ENCODE measurements around the gene SMC1B. TPM values are rescaled to one million over a fixed set of nuclear protein-coding genes. Genes with fewer than 3 reads are reported as not detected.

The SMC1B gene
- total RNA-seq, 3 donors from 2014 or later (not counting 1 experiment from before 2014, with no cell fraction given), result 0.07 to 0.09 TPM; not detected in 1

DNA sequence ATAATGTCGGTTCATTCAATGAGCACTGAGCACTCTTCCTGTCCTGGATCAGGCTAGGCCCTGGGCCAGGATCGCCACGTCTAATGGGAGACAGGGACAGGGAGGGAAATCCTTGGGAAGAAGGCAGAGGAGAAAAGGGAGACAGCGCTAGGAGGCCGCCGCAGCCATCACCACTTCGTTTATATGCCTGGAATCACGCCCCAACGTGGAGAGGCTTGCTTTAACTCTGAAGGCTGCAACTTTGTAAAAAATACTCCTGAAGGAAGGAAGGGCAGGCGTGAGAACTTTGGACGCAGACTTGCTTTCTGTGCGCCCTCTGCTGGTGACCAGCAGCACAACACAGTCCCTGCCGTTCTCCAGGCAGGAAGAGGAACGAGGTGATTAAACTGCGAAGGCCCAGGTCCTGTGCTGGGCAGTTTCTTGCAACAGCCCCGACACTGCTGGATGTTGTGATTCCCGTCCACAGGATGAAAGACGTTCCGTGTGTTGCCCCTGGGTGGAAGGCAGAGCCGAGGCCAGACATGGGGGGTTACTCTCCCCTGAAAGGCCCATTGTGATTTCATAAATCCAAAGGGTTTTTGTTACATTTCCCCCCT is 22.2 kb upstream of the SMC1B start:
- H3K27ac Mint-ChIP-seq, result no peak overlapping the region
- intact Hi-C loops (cut with micrococcal nuclease), result loop anchor here (1.0 kb wide), 1 partner anchor 166 kb away; no protein-coding TSS in a partner anchor
- H3K9me3 Mint-ChIP-seq, result no peaks in the 10 kb centered on the region
- H3K4me1 ChIP-seq (ENCODE audit: control insufficient read depth, insufficient read depth, low read length), result peaks cover 8% of the 10 kb centered on the region
- H3K4me3 Mint-ChIP-seq, result no peak overlapping the region
- no peaks in the 10 kb centered on the region for H3K9me3 ChIP-seq (ENCODE audit: control insufficient read depth, insufficient read depth, low read length)
- H3K36me3 Mint-ChIP-seq, result no peaks in the 10 kb centered on the region
- no peak overlapping the region for H3K4me3 ChIP-seq (ENCODE audit: low read length)
- H3K27me3 Mint-ChIP-seq (ENCODE audit: low read depth in 2 of 2), result peaks cover 3% of the 10 kb centered on the region in 2 donors
- H3K27ac ChIP-seq (ENCODE audit: low read length), result no peak overlapping the region
- ATAC-seq (peak; percentile 84 to 96 (median 96)), DNase-seq (peak; percentile 75 to 91)
- H3K27me3 ChIP-seq (ENCODE audit: control insufficient read depth, insufficient read depth, low read length), result no peaks in the 10 kb centered on the region
- peaks cover 0 to 9% of the 10 kb centered on the region in 2 donors for H3K4me1 Mint-ChIP-seq
- no peaks in the 10 kb centered on the region for H3K36me3 ChIP-seq (ENCODE audit: control insufficient read depth, insufficient read depth, low read length)
- WGBS (ENCODE audit: insufficient coverage), result 14% methylated on average over 20 of the region's 20 CpGs
- TF ChIP-seq, protein P1, sequence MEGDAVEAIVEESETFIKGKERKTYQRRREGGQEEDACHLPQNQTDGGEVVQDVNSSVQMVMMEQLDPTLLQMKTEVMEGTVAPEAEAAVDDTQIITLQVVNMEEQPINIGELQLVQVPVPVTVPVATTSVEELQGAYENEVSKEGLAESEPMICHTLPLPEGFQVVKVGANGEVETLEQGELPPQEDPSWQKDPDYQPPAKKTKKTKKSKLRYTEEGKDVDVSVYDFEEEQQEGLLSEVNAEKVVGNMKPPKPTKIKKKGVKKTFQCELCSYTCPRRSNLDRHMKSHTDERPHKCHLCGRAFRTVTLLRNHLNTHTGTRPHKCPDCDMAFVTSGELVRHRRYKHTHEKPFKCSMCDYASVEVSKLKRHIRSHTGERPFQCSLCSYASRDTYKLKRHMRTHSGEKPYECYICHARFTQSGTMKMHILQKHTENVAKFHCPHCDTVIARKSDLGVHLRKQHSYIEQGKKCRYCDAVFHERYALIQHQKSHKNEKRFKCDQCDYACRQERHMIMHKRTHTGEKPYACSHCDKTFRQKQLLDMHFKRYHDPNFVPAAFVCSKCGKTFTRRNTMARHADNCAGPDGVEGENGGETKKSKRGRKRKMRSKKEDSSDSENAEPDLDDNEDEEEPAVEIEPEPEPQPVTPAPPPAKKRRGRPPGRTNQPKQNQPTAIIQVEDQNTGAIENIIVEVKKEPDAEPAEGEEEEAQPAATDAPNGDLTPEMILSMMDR (IDR thresholded peaks at IDR 0.05), result peak; percentile 99

DNA sequence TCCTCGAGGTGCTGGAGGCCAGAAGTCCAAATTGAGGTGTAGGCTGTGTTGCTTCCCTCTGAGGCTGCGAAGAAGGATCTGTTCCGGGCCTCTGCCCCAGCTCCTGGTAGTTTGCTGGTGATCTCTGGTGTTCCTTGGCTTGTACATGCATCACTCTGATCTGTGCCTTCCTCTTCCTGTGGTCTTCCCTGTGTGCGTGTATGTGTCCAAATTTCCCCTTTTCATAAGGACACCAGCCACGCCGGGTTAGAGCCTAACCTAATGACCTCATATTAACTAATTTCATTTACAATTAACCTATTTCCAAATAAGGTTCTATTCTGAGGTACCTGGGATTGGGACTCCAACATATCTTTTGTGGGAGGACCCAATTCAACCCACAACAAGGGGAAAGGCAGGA is 21.6 kb upstream of the SMC1B start:
- ATAC-seq, result no peak
- TF ChIP-seq, protein P1 (IDR thresholded peaks at IDR 0.05), result no peak
- Histone ChIP-seq H3K36me3 (ENCODE audit: control insufficient read depth, insufficient read depth, low read length) (no peaks in the 10 kb centered on the region), H3K27me3 (ENCODE audit: control insufficient read depth, insufficient read depth, low read length) (no peaks in the 10 kb centered on the region), H3K4me3 (ENCODE audit: low read length) (no peak overlapping the region), H3K9me3 (ENCODE audit: control insufficient read depth, insufficient read depth, low read length) (no peaks in the 10 kb centered on the region), H3K27ac (ENCODE audit: low read length) (no peak overlapping the region), H3K4me1 (ENCODE audit: control insufficient read depth, insufficient read depth, low read length) (peaks cover 8% of the 10 kb centered on the region)
- Mint-ChIP-seq H3K9me3 (no peaks in the 10 kb centered on the region), H3K4me1 (peaks cover 0 to 8% of the 10 kb centered on the region in 2 donors), H3K36me3 (no peaks in the 10 kb centered on the region), H3K27ac (no peak overlapping the region), H3K27me3 (ENCODE audit: low read depth in 2 of 2) (no peaks in the 10 kb centered on the region), H3K4me3 (no peak overlapping the region)
- intact Hi-C loops (cut with micrococcal nuclease), result loop anchor here (1.0 kb wide), 1 partner anchor 166 kb away; no protein-coding TSS in a partner anchor
- no peak for DNase-seq
- 76% methylated on average over 6 of the region's 6 CpGs for WGBS (ENCODE audit: insufficient coverage)

DNA sequence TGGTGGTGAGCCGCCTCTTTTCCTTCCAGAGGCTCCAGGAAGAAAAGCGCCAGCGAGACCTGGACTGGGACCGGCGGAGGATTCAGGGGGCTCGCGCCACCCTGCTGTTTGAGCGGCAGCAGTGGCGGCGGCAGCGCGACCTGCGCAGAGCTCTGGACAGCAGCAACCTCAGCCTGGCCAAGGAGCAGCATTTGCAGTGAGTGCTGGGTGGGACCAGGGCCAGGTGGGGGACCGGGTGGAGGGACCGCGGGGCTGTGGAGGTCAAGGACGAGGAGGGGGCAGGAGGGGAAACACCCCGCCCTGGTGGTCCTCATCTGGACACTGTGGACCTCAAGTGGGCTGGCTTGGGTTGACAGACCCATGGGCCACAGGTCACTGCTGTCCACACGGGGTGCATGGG is 17.5 kb upstream of the SMC1B start:
- no peak overlapping the region for H3K27ac ChIP-seq (ENCODE audit: low read length)
- H3K4me1 Mint-ChIP-seq, result peaks cover 0 to 8% of the 10 kb centered on the region in 2 donors
- intact Hi-C loops (cut with micrococcal nuclease), result no loop called here
- H3K9me3 ChIP-seq (ENCODE audit: control insufficient read depth, insufficient read depth, low read length), result no peaks in the 10 kb centered on the region
- H3K4me1 ChIP-seq (ENCODE audit: control insufficient read depth, insufficient read depth, low read length), result peaks cover 7% of the 10 kb centered on the region
- H3K27ac Mint-ChIP-seq, result no peak overlapping the region
- TF ChIP-seq, protein P1 (IDR thresholded peaks at IDR 0.05), result no peak
- H3K4me3 Mint-ChIP-seq, result no peak overlapping the region
- DNase-seq, result no peak
- no peak for ATAC-seq
- no peaks in the 10 kb centered on the region for H3K27me3 ChIP-seq (ENCODE audit: control insufficient read depth, insufficient read depth, low read length)
- H3K36me3 ChIP-seq (ENCODE audit: control insufficient read depth, insufficient read depth, low read length), result no peaks in the 10 kb centered on the region
- H3K4me3 ChIP-seq (ENCODE audit: low read length), result no peak overlapping the region
- 97% methylated on average over 19 of the region's 19 CpGs for WGBS (ENCODE audit: insufficient coverage)
- H3K9me3 Mint-ChIP-seq, result no peaks in the 10 kb centered on the region
- H3K27me3 Mint-ChIP-seq (ENCODE audit: low read depth in 2 of 2), result no peaks in the 10 kb centered on the region
- H3K36me3 Mint-ChIP-seq, result no peaks in the 10 kb centered on the region
